Brain microvascular endothelial cell (primary cell): ENCODE results near the gene ETS2.
"Not testable (repeated sequence)": the region's sequence is repeated elsewhere in the genome, so short reads cannot be mapped to it uniquely, and the experiment has no call there.

Experiments used
- DNase-seq: peaks from one replicate; pipeline ENCODE4 v3.0.0-alpha.2; 2020
- H3K27ac ChIP-seq: fragments of 250-450 bp; sonication (Bioruptor Pico); 2 replicates; pipeline ENCODE4 v1.5.1; 2020; ENCODE audit warnings: mild to moderate bottlenecking, moderate library complexity
- H3K27me3 ChIP-seq: fragments of 250-450 bp; sonication (Bioruptor Pico); replicated peaks from 2 replicates; pipeline ENCODE4 v1.5.1; 2020; ENCODE audit warnings: mild to moderate bottlenecking
- H3K36me3 ChIP-seq: fragments of 250-450 bp; sonication (Bioruptor Pico); replicated peaks from 2 replicates; pipeline ENCODE4 v1.5.1; 2020; ENCODE audit warnings: mild to moderate bottlenecking
- H3K4me3 ChIP-seq: 2 replicates; pipeline ENCODE4 v1.5.1; 2011; ENCODE audit warnings: low read depth, mild to moderate bottlenecking, control low read depth, low read length, moderate library complexity
- in situ Hi-C: cut with HindIII; loops from 2 replicates; pipeline ENCODE4 v1.10.0; 2017; ENCODE audit warnings: low sequenced_read_pairs, low pct_ligation_motif_present
- TF ChIP-seq, protein P1 (sequence below): IDR thresholded peaks from 2 replicates; pipeline ENCODE4 v1.5.1; 2011; ENCODE audit warnings: low read depth, mild to moderate bottlenecking, moderate library complexity, low read length, control low read depth, inconsistent platforms; ENCODE audit errors: missing control alignments

Gene ETS2

DNA sequence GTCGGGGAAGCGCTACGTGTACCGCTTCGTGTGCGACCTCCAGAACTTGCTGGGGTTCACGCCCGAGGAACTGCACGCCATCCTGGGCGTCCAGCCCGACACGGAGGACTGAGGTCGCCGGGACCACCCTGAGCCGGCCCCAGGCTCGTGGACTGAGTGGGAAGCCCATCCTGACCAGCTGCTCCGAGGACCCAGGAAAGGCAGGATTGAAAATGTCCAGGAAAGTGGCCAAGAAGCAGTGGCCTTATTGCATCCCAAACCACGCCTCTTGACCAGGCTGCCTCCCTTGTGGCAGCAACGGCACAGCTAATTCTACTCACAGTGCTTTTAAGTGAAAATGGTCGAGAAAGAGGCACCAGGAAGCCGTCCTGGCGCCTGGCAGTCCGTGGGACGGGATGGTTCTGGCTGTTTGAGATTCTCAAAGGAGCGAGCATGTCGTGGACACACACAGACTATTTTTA lies 17.1 kb downstream of the ETS2 start:
- Histone ChIP-seq H3K27me3 (no peaks in the 10 kb centered on the region), H3K27ac (peak overlapping the region; percentile 41)
- in situ Hi-C loops, result no loop called here

GRCh38 chr21:38823737-38824123 lies 18.0 kb downstream of the ETS2 start:
- Histone ChIP-seq H3K27me3 (no peaks in the 10 kb centered on the region), H3K36me3 (peaks cover 55% of the 10 kb centered on the region), H3K27ac (peak overlapping the region; percentile 41), H3K4me3 (no peak overlapping the region)
- in situ Hi-C loops, result no loop called here
- no peak for DNase-seq
- TF ChIP-seq, protein P1, sequence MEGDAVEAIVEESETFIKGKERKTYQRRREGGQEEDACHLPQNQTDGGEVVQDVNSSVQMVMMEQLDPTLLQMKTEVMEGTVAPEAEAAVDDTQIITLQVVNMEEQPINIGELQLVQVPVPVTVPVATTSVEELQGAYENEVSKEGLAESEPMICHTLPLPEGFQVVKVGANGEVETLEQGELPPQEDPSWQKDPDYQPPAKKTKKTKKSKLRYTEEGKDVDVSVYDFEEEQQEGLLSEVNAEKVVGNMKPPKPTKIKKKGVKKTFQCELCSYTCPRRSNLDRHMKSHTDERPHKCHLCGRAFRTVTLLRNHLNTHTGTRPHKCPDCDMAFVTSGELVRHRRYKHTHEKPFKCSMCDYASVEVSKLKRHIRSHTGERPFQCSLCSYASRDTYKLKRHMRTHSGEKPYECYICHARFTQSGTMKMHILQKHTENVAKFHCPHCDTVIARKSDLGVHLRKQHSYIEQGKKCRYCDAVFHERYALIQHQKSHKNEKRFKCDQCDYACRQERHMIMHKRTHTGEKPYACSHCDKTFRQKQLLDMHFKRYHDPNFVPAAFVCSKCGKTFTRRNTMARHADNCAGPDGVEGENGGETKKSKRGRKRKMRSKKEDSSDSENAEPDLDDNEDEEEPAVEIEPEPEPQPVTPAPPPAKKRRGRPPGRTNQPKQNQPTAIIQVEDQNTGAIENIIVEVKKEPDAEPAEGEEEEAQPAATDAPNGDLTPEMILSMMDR, result no peak

More for the DNA sequence above, 17.1 kb downstream of the ETS2 start:
- peaks cover 62% of the 10 kb centered on the region for H3K36me3 ChIP-seq
- no peak overlapping the region for H3K4me3 ChIP-seq
- TF ChIP-seq, protein P1, result no peak
- DNase-seq, result no peak

DNA sequence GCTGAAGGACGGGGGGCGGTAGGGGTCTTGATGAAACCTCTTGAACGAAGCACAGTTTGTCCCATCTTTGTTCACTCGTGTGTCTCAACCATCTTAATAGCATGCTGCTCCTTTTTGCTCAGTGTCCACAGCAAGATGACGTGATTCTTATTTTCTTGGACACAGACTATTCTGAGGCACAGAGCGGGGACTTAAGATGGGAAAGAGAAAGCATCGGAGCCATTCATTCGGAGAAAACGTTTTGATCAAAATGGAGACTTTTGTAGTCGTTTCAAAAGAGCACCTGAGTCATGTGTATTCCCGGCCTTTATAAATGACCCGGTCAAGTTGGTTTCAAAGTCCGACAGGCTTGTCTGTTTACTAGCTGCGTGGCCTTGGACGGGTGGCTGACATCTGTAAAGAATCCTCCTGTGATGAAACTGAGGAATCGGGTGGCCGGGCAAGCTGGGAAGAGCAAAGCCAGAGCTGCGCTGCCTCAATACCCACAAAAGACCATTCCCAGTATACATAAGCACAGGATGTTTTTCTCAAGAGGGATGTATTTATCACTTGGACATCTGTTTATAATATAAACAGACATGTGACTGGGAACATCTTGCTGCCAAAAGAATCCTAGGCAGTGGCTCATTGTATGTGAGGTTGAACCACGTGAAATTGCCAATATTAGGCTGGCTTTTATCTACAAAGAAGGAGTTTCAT lies 18.5 kb downstream of the ETS2 start:
- DNase-seq, result no peak
- peaks cover 50% of the 10 kb centered on the region for H3K36me3 ChIP-seq
- H3K27me3 ChIP-seq, result no peaks in the 10 kb centered on the region
- peak overlapping the region; percentile 41 for H3K27ac ChIP-seq
- in situ Hi-C loops, result no loop called here
- TF ChIP-seq, protein P1, result no peak
- H3K4me3 ChIP-seq, result no peak overlapping the region

DNA sequence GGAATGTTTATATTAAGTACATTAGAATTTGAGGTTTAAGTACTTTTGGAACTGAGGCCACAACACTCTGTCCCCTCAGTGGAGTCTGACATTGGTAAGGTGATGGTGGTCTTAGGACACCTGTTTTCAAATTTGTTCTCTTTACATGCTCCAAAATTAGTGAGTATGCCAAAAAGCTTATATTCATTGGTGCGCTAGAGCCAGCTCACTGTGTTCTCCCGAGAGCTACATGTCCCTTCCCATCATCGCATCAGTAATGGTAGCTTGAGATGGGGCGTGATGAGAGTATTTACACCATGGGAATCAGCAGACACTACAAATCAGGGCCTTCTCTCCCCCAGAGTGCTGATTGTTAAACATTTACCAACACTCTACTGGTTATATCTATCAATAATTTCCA lies 19.5 kb downstream of the ETS2 start:
- H3K36me3 ChIP-seq, result peaks cover 40% of the 10 kb centered on the region
- TF ChIP-seq, protein P1, result no peak
- no peak overlapping the region for H3K4me3 ChIP-seq
- no peak overlapping the region for H3K27ac ChIP-seq
- DNase-seq, result no peak
- H3K27me3 ChIP-seq, result no peaks in the 10 kb centered on the region
- in situ Hi-C loops, result no loop called here

- TF ChIP-seq, protein P1, result no peak
- Histone ChIP-seq H3K27ac (no peak overlapping the region), H3K27me3 (no peaks in the 10 kb centered on the region), H3K4me3 (no peak overlapping the region), H3K36me3 (peaks cover 33% of the 10 kb centered on the region)
- in situ Hi-C loops, result no loop called here
- no peak for DNase-seq
Observed at GRCh38 chr21:38825921-38826320, 20.2 kb downstream of the ETS2 start.

DNA sequence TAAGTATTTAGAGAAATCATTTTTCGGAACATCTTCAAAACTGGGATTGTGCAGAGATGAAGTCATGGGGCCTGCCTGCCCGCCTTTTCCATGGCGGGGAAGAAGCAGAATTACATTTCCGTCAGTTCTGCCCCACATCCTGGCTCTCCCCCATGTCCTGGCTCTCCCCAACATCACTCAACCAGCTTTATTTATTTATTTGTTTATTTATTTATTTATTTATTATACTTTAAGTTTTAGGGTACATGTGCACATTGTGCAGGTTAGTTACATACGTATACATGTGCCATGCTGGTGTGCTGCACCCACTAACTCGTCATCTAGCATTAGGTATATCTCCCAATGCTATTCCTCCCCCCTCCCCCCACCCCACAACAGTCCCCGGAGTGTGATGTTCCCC lies 22.4 kb downstream of the ETS2 start:
- DNase-seq, H3K27me3 ChIP-seq, H3K4me3 ChIP-seq, in situ Hi-C loops, H3K27ac ChIP-seq: not testable (repeated sequence)
- peaks cover 11% of the 10 kb centered on the region for H3K36me3 ChIP-seq
